Esophagus squamous epithelium (tissue), 5 donors: Measurements from ENCODE around the gene TPT1. TPM values are rescaled to one million over a fixed set of nuclear protein-coding genes. Genes with fewer than 3 reads are reported as not detected.
A peak's percentile ranks its signal among the peaks of the same experiment; 100 is the strongest.

ENCODE experiments used
- DNase-seq: peaks from one replicate; lab custom pipeline; 2025; lab: John Stamatoyannopoulos, UW
- H3K27ac ChIP-seq, 4 donors: fragments of 200-600 bp; sonication (generic); one replicate each; pipeline ENCODE4 v1.5.1; 2016 to 2019; ENCODE audit warnings: mild to moderate bottlenecking in 1 of 4
- H3K27me3 ChIP-seq, 4 donors: fragments of 200-600 bp; sonication (generic); 1 replicate in 3 of 4; 2 replicates in 1 of 4; pipeline versions ENCODE4 v1.5.1 to v1.6.0; 2017 to 2021; ENCODE audit warnings: antibody characterized with exemption in 1 of 4
- H3K36me3 ChIP-seq, 3 donors: fragments of 200-600 bp; sonication (generic); one replicate each; pipeline ENCODE4 v1.5.1; 2016 to 2019
- H3K4me1 ChIP-seq, 3 donors: fragments of 200-600 bp; sonication (generic); one replicate each; pipeline ENCODE4 v1.5.1; 2017 to 2019
- H3K4me3 ChIP-seq, 4 donors: fragments of 200-600 bp; sonication (generic); 1 replicate in 3 of 4; 2 replicates in 1 of 4; pipeline ENCODE4 v1.5.1; 2016 to 2019; ENCODE audit warnings: mild to moderate bottlenecking in 2 of 4, moderate library complexity in 1 of 4
- H3K9me3 ChIP-seq, 3 donors: fragments of 200-600 bp; sonication (generic); one replicate each; pipeline ENCODE4 v1.5.1; 2016 to 2019
- POLR2A ChIP-seq, 4 donors: fragments of 450-650 bp; IDR thresholded peaks; one replicate each; pipeline ENCODE4 v1.6.1; 2017; ENCODE audit warnings: antibody characterized with exemption in 4 of 4, mild to moderate bottlenecking in 4 of 4, moderate library complexity in 3 of 4
- WGBS, 2 donors: methylation state at CpG; one replicate each; pipeline ENCODE4 v1.1.5; 2018; 5-methylcytosine and 5-hydroxymethylcytosine counted together
- intact Hi-C: fragments of 100-400 bp; cut with DNase I; formaldehyde crosslinking; loops from one replicate; pipeline ENCODE4 v1.15.0; 2022
- total RNA-seq, 4 donors: library from RNA; depleted of rRNA; stranded (reverse); fragments of >200 nt; gene quantifications; one replicate each; pipeline ENCODE4 v1.1.0, GENCODE V29; 2016
- TF ChIP-seq, protein P1 (sequence below), 6 experiments: fragments of 450-650 bp in 4 of 6; fragments of 200-600 bp in 2 of 6; sonication (generic) in 2 of 6; IDR thresholded peaks; one replicate each; pipeline ENCODE4 v1.5.1; 2016 to 2019; ENCODE audit warnings: antibody characterized with exemption in 6 of 6, mild to moderate bottlenecking in 4 of 6, moderate library complexity in 4 of 6
- donor health status: DM: yes; HTN: yes; CAD: no.

The TPT1 gene
- total RNA-seq, 4 donors from 2014 or later, result 2,183 to 3,899 (median 2,784) TPM

DNA sequence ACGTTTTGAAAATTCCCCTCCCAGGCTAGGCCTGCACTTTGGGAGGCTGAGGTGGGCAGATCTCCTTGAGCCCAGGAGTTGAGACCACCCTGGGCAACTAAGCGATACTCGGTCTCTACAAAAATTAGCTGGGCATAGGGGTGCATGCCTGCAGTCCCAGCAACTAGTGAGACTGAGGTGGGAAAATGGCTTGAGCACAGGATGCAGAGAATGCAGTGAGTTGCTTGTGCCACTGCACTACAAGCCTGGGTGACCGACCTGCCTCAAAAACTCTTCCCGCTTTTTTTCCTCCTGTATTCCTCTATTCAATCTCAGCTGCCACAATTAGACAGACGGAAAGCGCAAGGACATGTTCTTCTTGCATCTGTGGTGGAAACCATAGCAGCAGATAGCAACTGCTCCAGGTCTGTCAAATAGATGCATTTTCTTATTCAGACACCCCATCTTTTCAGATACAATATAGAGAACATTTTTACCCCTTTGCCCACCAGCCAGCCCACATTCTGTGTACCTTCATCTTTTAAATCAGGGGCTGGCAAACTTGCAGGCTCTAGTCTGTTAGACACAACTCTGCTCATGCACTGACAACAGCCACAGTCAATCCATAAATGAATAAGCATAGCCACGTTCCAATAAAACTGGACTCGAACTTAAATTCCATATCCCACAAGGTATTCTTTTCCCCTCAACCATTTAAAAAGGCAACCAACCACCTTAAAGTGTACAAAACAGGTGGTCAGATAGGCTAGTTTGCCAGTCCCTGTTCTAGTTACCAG, 4.8 kb downstream of the TPT1 start:
- no peak for TF ChIP-seq POLR2A (IDR thresholded peaks at IDR 0.05)
- TF ChIP-seq, protein P1, sequence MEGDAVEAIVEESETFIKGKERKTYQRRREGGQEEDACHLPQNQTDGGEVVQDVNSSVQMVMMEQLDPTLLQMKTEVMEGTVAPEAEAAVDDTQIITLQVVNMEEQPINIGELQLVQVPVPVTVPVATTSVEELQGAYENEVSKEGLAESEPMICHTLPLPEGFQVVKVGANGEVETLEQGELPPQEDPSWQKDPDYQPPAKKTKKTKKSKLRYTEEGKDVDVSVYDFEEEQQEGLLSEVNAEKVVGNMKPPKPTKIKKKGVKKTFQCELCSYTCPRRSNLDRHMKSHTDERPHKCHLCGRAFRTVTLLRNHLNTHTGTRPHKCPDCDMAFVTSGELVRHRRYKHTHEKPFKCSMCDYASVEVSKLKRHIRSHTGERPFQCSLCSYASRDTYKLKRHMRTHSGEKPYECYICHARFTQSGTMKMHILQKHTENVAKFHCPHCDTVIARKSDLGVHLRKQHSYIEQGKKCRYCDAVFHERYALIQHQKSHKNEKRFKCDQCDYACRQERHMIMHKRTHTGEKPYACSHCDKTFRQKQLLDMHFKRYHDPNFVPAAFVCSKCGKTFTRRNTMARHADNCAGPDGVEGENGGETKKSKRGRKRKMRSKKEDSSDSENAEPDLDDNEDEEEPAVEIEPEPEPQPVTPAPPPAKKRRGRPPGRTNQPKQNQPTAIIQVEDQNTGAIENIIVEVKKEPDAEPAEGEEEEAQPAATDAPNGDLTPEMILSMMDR (IDR thresholded peaks at IDR 0.05), result no peak
- WGBS, 2 donors, result 76 to 77% methylated on average over 7 to 9 of the region's 9 CpGs
- H3K4me1 ChIP-seq, result peaks cover 15 to 88% (median 44%) of the 10 kb centered on the region in 3 donors
- H3K27ac ChIP-seq, result no peak overlapping the region
- no peaks in the 10 kb centered on the region for H3K9me3 ChIP-seq
- intact Hi-C loops, result no loop called here
- peaks cover 16 to 63% (median 35%) of the 10 kb centered on the region in 3 donors for H3K36me3 ChIP-seq
- no peak overlapping the region for H3K4me3 ChIP-seq
- no peak for DNase-seq
- no peaks in the 10 kb centered on the region for H3K27me3 ChIP-seq

DNA sequence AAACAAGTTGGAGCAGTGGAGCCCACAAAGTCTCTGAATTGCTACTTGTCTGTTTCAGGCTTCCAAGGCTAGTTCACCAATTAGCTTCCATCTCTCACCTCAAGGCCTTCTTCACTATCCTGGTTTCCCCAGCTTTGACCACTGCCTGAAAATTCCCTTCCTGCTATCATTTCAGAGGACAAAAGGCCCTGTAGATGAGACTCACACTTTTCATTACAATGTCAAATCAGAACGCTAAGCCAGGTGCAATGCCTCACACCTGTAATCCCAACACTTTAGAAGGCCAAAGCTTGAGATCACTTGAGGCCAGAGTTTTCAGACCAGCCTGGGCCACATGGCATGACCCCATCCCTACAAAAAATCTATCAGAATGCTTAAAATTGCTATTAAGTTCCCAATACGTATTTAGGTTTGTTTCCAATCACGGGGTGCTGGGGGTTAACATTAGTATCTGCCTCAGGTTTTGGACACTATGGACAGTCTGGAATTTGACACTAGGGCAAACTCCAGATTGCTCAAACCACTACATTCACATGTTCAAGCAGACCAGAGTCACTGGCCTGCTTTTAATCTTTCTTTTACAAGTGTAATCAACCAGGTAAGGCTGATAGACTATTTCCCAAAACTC, 5.5 kb downstream of the TPT1 start:
- peaks cover 16 to 63% (median 35%) of the 10 kb centered on the region in 3 donors for H3K36me3 ChIP-seq

DNA sequence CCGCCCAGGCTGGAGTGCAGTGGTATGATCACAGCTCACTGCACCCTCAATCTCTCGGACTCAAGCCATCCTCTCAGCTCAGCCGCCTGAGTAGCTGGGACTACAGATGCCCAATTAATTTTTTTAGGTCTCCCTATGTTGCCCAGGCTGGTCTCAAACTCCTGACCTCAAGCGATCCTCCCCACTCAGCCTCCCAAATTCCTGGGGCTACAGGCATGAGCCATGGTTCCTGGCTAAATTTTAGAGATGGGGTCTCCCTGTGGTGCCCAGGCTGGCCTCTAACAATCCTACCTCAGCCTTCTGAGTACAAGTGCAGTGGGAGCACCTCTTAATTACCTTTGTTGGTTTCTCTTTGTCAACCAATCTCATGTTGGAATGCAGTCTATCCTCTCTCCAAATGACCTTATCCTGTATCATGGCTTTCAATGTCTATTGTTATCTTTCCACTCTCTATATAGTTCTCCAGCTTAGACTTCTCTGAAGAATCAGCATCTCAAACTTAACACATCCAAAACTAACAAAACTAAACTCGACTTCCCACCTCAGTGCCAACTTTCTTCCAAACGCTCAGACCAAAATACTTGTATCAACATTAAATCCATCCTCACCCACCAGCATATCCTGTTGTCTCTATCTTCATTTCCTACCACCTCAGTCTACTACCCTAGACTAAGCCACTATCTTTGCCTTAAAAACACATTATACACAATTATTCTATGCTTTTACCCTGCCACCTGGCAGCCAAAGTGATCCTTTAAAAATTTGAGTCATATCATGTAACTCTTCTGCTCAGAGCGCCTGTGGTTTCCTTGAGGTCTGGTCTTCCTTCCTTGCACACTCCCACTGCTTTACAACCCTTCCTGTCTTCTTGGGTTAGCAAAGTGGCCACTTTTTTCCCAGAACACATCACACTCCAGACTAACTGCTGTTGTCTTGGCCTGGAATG, 6.7 kb downstream of the TPT1 start:
- WGBS, 2 donors, result 66 to 78% methylated on average over 7 of the region's 7 CpGs
- Histone ChIP-seq H3K9me3 (no peaks in the 10 kb centered on the region), H3K27me3 (no peaks in the 10 kb centered on the region), H3K27ac (peak overlapping the region in 1 of 4 donors; percentile 32), H3K36me3 (peaks cover 16 to 53% (median 35%) of the 10 kb centered on the region in 3 donors), H3K4me1 (peaks cover 13 to 99% (median 43%) of the 10 kb centered on the region in 3 donors), H3K4me3 (no peak overlapping the region)
- TF ChIP-seq, protein P1 (IDR thresholded peaks at IDR 0.05), result no peak
- no peak for TF ChIP-seq POLR2A (IDR thresholded peaks at IDR 0.05)
- intact Hi-C loops, result no loop called here
- no peak for DNase-seq

More for the DNA sequence above, 5.5 kb downstream of the TPT1 start:
- 70 to 71% methylated on average over 3 of the region's 3 CpGs for WGBS, 2 donors
- H3K9me3 ChIP-seq, result no peaks in the 10 kb centered on the region
- no peak overlapping the region for H3K4me3 ChIP-seq
- no peak overlapping the region for H3K27ac ChIP-seq
- no peaks in the 10 kb centered on the region for H3K27me3 ChIP-seq
- intact Hi-C loops, result no loop called here
- no peak for TF ChIP-seq POLR2A (IDR thresholded peaks at IDR 0.05)
- no peak for DNase-seq
- H3K4me1 ChIP-seq, result peaks cover 15 to 95% (median 44%) of the 10 kb centered on the region in 3 donors

DNA sequence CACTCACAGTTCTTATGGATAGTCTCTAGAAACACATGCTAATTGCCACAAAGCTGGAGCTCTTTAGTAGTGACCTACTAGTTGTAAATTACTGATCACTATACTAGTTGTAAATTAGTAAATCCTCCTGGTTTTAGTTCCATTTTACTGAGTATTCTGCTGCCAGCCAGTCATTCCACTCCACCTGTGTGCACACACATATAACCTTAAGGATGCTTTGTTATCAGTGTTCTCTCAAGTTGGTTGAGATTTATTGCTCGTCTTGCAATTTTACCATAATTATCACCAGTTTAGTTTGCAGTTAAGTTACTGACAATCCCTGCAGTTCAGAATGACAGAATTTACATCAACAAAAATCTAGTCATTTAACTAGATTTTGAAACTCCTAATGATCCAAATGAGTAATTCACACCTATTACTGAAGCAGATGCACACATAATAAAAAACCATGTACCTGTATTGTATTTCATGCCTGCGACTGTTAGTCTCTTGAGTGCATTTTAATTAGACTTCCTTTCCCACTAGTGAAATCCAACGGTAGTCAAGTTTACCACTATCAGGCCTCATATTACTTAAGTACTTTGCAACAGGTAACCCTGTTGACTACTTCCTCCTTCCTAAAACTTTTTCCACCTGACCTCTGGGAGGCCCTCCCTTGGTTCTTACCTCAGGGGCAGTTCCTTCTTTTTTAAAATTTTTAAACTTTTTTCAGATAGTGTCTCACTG, 7.6 kb downstream of the TPT1 start:
- no peak for DNase-seq
- TF ChIP-seq, protein P1 (IDR thresholded peaks at IDR 0.05), result no peak
- TF ChIP-seq POLR2A (IDR thresholded peaks at IDR 0.05), result no peak
- intact Hi-C loops, result no loop called here
- Histone ChIP-seq H3K27ac (peak overlapping the region in 1 of 4 donors; percentile 32), H3K9me3 (no peaks in the 10 kb centered on the region), H3K27me3 (no peaks in the 10 kb centered on the region), H3K4me1 (peaks cover 9 to 99% (median 41%) of the 10 kb centered on the region in 3 donors), H3K4me3 (no peak overlapping the region), H3K36me3 (peaks cover 12 to 45% (median 27%) of the 10 kb centered on the region in 3 donors)
- WGBS, 2 donors, result 55 to 75% methylated on average over 3 of the region's 3 CpGs

DNA sequence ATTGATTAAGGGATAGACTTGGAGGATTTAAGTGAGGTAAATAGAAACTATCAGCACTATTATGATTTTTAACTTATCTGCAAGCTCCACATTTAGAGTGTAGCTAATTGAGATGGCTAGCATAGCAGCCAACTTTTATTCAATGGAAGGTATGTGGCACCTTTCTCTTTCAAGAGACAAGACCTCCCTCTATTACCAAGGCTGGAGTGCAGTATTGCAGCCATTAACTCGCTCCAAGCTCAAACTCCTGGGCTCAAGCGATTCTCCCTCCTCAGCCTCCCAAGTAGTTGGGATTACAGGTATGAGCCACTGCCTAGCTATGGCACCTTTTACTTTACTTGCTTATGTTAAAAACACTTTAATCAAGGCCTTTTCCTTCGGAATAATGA, 8.2 kb downstream of the TPT1 start:
- peak overlapping the region in 2 of 4 donors; percentile 36 to 42 for H3K27ac ChIP-seq

More for the DNA sequence above, 8.2 kb downstream of the TPT1 start:
- 92 to 95% methylated on average over 1 to 3 of the region's 3 CpGs for WGBS, 2 donors
- Histone ChIP-seq H3K4me3 (no peak overlapping the region), H3K9me3 (no peaks in the 10 kb centered on the region), H3K27me3 (no peaks in the 10 kb centered on the region), H3K36me3 (peaks cover 6 to 39% (median 21%) of the 10 kb centered on the region in 3 donors), H3K4me1 (peaks cover 4 to 96% (median 37%) of the 10 kb centered on the region in 3 donors)
- no peak for TF ChIP-seq POLR2A (IDR thresholded peaks at IDR 0.05)
- TF ChIP-seq, protein P1 (IDR thresholded peaks at IDR 0.05), result no peak
- DNase-seq, result no peak
- intact Hi-C loops, result no loop called here
